Measurements from ENCODE around the gene SLC12A7.
A peak's percentile ranks its signal among the peaks of the same experiment; 100 is the strongest.
"Not testable (repeated sequence)": the region's sequence is repeated elsewhere in the genome, so short reads cannot be mapped to it uniquely, and the experiment has no call there.

SLC12A7 gene

DNA sequence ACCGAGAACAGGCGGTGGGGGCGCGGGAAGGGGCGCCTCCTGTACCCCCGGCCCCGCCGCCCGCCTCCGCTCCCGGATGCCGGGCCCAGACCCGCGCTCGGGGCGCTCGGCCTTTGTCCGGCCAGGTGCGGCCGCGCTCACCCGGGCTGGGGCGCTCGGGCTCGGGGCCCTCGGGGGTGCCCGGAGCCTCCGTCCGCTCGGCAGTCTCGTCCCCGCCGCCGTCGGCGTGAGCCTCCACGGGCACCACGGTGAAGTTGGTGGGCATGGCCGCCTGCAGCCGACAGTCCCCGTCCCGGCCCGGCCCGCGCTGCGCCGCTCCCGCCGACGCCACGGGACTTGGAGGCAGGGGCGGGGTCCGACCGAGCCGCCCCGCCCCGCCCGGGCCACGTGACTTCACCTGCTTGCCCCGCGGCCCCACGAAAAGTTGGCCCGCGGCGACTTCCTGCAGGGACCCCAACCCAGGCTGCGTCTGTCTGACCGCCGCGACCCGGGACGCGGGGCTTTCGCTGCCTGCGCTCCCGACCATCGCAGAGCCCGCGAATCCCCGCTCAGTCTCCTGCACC lies at the start of gene SLC12A7:
TSS of gene SLC12A7 (minus strand) at position 337 of the 563 bp plus-strand sequence. CDS start at position 265, 72 bp downstream.
- ChIA-PET CTCF (no interaction called here), POLR2A (no interaction called here)
- TF ChIP-seq, protein P1, sequence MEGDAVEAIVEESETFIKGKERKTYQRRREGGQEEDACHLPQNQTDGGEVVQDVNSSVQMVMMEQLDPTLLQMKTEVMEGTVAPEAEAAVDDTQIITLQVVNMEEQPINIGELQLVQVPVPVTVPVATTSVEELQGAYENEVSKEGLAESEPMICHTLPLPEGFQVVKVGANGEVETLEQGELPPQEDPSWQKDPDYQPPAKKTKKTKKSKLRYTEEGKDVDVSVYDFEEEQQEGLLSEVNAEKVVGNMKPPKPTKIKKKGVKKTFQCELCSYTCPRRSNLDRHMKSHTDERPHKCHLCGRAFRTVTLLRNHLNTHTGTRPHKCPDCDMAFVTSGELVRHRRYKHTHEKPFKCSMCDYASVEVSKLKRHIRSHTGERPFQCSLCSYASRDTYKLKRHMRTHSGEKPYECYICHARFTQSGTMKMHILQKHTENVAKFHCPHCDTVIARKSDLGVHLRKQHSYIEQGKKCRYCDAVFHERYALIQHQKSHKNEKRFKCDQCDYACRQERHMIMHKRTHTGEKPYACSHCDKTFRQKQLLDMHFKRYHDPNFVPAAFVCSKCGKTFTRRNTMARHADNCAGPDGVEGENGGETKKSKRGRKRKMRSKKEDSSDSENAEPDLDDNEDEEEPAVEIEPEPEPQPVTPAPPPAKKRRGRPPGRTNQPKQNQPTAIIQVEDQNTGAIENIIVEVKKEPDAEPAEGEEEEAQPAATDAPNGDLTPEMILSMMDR (IDR thresholded peaks at IDR 0.05; ENCODE audit: control extremely low read depth, extremely low read depth, low read depth, missing control alignments) = no peak
- DNase-seq (ENCODE audit: extremely low spot score) = peak; percentile 83

DNA sequence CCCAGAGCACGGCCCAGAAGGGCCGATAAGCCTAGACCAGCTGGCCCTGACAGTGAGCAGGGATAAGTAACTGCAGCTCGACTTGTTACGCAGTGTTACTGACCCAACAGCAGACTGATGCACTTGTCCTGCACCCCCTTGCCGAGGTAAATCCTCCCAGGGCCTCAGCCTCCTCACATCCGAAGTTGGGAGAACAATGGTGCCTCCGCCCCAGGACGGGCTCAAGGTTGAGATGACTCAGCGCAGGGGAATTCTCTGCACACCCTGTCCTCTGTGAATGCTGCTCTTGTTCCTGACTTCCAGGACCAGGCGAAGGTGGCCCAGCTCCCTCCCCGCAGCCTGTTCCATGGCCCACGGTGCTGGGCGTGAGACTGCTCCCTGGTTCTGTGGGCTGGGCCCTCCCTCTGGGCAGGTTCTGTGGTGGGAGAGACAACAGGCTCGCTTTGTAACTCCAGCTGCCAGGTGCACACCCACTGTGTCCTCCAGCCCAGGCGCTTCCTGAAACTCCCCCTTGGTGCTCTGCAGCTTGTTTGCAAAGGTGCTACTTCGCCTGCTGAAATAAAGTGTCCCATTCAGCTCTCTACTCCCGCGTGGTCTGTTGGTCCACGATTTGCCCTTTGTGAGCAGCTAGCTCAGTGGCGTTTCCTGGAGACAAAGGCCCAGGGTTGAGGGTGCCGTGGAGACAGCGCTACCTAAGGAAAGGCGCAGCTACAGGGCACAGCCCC lies 49.4 kb upstream of the SLC12A7 start:
- POLR2A ChIA-PET = no interaction called here
- CTCF ChIA-PET = interaction anchor here (0.9 to 1.1 kb wide), 2 partner anchors 22 to 23 kb away, joined by 3 read pairs; no protein-coding TSS in a partner anchor
- no peak for DNase-seq (ENCODE audit: extremely low spot score)
- TF ChIP-seq, protein P1 (IDR thresholded peaks at IDR 0.05; ENCODE audit: control extremely low read depth, extremely low read depth, low read depth, missing control alignments) = no peak

DNA sequence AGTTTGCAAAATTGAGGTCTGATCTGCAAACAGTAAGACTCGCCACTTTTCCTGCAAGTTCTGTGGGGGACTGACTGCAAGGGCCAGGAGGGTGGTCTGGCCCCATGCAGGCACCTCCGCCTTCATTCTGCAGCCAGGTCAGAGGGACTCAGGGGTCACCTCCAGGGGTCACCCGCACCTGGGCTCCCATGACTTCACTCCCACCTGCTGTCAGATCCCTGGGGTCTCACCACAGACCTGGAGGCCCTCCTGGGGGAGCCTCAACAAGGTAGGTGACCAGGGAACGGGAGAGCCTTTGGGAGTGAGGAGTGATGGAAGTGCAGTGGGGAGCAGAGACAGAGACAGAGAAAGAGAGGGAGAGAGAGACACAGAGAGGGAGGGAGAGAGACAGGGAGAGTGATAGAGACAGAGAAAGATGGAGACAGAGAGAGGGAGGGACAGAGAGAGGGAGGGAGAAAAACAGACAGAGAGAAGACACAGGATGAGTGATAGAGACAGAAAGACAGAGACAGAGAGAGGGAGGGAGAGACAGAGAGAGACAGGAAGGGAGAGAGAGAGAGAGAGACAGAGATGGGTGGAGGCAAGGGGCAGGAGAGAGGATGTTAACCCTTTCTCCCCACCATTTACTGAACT lies 48.0 kb upstream of the SLC12A7 start:
- POLR2A ChIA-PET = no interaction called here
- TF ChIP-seq, protein P1 (IDR thresholded peaks at IDR 0.05; ENCODE audit: control extremely low read depth, extremely low read depth, low read depth, missing control alignments) = no peak
- no peak for DNase-seq (ENCODE audit: extremely low spot score)
- CTCF ChIA-PET = no interaction called here

DNA sequence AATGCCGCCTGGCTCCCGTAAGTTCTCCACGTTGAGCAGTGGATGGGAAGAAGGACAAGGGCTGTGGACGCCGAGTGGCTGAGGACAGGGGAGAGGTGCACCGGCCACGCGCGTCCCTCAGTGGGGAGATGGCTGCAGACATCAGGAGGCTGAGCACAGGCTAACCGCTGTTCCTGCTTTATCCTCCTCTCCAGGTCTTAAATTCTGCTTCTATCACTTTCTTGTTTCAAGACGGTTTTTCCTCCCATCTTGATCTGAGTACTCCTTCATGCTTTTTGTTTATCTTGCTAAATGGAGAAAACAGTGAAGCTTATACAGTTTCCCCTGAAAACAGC lies 47.4 kb upstream of the SLC12A7 start:
- POLR2A ChIA-PET = no interaction called here
- TF ChIP-seq, protein P1 (IDR thresholded peaks at IDR 0.05; ENCODE audit: control extremely low read depth, extremely low read depth, low read depth, missing control alignments) = no peak
- CTCF ChIA-PET = no interaction called here
- DNase-seq (ENCODE audit: extremely low spot score) = no peak

DNA sequence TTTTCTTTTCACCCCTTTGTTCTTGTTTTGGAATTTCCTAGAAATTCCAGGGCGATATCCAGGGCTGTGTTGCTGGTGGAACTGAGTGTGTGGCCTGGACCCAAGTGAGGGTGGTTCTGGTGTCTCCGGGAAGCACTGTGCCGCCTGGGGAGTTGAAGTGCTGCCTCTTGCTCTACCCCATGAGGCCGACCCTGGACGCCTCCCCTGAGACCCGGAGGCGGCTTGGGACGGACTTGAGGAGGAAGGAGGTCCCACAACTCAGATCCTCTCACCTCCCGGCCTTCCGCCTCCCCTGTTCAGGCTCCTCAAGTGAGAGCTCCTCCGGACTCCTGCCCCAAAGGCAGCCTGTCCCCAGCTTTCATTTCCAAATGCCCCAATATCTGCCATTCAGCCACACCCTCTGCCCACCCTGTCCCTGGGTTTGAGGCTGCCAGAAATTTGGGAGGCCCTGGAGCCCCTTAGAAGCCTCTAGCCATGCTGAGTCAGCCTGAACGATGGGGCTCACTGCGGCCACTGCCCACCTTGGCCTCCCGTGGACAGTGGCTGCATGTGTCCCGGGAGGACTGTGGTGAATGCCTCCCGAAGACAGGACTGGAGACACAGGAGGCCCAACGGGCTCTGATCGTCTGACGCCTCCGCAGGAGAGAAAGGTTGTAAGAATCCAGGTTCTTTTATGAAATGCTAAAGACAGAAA lies 46.9 kb upstream of the SLC12A7 start:
- ChIA-PET CTCF (no interaction called here), POLR2A (no interaction called here)
- no peak for DNase-seq (ENCODE audit: extremely low spot score)
- TF ChIP-seq, protein P1 (IDR thresholded peaks at IDR 0.05; ENCODE audit: control extremely low read depth, extremely low read depth, low read depth, missing control alignments) = no peak

DNA sequence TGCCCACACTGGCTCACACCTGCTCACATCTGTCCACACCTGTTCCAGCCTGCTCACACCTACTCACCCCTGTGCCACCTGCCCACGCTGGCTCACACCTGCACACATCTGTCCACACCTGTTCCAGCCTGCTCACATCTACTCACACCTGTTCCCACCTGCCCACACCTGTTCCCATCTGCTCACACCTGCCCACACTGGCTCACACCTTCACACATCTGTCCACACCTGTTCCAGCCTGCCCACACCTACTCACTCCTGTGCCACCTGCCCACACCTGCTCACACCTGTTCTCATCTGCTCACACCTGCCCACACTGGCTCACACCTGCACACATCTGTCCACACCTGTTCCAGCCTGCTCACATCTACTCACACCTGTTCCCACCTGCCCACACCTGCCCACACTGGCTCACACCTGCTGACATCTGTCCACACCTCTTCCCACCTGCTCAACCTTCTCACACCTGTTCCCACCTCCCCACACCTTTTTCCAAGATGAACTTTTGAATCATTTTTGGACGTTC lies 45.7 kb upstream of the SLC12A7 start:
- CTCF ChIA-PET; DNase-seq (ENCODE audit: extremely low spot score); POLR2A ChIA-PET: not testable (repeated sequence)

Measured in GM10248 (cell line).